Neural progenitor cell (in vitro differentiated cells): Measurements from ENCODE around the gene DLGAP4.

Source experiments
- EZH2 ChIP-seq: fragments of 200-600 bp; sonication (generic); IDR thresholded peaks from 2 replicates; pipeline ENCODE4 v1.6.1; 2017; ENCODE audit warnings: antibody characterized with exemption, mild to moderate bottlenecking, moderate library complexity
- EZH2phosphoT487 ChIP-seq: fragments of 200-600 bp; sonication (generic); IDR thresholded peaks from 2 replicates; pipeline ENCODE4 v1.6.1; 2017; ENCODE audit warnings: antibody characterized with exemption
- TF ChIP-seq, protein P1 (sequence below): fragments of 200-600 bp; sonication (generic); IDR thresholded peaks from 2 replicates; pipeline ENCODE4 v1.5.1; 2017; ENCODE audit warnings: antibody characterized with exemption, mild to moderate bottlenecking

DNA sequence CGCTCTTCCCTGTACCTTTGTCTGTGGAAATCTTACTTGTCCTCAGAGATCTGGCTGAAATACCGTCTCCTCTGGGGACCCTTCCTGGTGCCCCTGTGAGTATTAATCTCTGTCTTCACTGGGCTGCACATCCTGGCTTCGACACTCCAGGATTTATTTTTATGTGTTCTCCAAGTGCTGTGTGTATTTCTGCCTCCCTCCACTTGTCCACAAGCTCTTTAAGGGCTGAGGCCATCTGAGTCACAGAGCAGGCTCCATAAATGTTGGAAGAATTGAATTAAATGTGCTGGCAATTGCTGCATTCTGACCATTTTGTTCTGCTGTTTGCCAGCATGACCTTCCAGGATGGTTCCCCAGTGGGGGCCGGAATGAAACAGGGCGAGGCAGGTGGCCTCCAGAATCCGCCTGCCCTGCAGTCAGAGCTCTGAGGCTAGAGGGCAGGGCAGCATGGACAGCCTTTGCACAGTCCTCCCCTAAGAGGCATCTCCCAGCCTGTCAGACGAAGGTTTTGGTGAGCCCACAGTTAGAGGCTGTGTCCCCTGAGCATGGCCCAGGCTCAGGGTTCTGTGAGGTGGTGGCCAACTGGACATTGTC is 105.8 kb downstream of the DLGAP4 start:
- TF ChIP-seq, protein P1, sequence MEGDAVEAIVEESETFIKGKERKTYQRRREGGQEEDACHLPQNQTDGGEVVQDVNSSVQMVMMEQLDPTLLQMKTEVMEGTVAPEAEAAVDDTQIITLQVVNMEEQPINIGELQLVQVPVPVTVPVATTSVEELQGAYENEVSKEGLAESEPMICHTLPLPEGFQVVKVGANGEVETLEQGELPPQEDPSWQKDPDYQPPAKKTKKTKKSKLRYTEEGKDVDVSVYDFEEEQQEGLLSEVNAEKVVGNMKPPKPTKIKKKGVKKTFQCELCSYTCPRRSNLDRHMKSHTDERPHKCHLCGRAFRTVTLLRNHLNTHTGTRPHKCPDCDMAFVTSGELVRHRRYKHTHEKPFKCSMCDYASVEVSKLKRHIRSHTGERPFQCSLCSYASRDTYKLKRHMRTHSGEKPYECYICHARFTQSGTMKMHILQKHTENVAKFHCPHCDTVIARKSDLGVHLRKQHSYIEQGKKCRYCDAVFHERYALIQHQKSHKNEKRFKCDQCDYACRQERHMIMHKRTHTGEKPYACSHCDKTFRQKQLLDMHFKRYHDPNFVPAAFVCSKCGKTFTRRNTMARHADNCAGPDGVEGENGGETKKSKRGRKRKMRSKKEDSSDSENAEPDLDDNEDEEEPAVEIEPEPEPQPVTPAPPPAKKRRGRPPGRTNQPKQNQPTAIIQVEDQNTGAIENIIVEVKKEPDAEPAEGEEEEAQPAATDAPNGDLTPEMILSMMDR = no peak
- TF ChIP-seq EZH2 (no peak), EZH2phosphoT487 (no peak)
